ENCODE data around the gene TBC1D1.

DNA sequence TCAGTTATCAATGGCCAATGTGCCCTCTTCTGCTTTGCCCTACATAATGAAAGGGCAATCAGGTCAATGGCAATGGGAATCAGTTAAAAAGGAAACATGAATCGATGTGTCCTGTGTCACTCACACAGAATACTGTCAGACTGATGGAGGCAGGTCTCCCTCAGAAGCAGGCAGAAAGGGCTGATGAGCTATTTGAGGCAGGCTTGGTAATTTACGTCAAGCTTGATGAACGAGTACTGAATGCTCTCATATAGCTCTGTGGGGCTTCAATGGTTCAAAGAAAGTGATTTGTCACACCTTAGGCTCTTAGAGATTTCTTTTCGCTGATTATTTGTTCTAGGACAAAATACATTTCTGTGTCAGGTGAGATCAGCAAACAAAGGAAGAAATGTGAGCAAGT lies 22.6 kb upstream of the TBC1D1 start:
- no peak for TF ChIP-seq GATA2 (IDR thresholded peaks at IDR 0.05; ENCODE audit: low read depth, low read length)
- TF ChIP-seq GATA3 (IDR thresholded peaks at IDR 0.05; ENCODE audit: low read depth, low read length) = no peak

Data from SH-SY5Y (cell line).